GM12801 (cell line): ENCODE data around the gene FAM228A.

Source experiments
- CTCF ChIP-seq: IDR thresholded peaks from one replicate; pipeline ENCODE4 v1.5.1; 2011; ENCODE audit warnings: control low read depth; ENCODE audit not compliant: insufficient read length; ENCODE audit errors: extremely low read depth

FAM228A gene

DNA sequence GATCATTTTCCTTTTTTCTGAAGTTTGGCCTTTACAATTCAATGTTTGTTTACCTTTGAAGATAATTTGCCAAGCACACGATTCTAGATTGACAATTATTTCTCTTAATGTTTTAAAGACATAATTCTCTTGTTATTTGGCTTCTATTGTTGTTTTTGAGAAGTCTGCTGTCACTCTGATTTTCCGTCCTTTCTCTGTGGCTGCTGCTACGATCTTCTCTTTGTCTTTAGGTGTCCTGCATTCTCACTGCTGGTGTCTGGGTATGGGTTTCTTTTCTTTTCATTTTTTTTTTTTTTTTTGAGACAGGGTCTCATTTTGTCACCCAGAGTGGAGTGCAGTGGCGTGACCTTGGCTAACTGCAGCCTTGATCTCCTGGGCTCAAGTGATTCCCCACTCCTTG lies 15.1 kb upstream of the FAM228A start:
- TF ChIP-seq CTCF, result no peak

GRCh38 chr2:24160761-24161160 lies 14.1 kb upstream of the FAM228A start:
- TF ChIP-seq CTCF, result no peak

DNA sequence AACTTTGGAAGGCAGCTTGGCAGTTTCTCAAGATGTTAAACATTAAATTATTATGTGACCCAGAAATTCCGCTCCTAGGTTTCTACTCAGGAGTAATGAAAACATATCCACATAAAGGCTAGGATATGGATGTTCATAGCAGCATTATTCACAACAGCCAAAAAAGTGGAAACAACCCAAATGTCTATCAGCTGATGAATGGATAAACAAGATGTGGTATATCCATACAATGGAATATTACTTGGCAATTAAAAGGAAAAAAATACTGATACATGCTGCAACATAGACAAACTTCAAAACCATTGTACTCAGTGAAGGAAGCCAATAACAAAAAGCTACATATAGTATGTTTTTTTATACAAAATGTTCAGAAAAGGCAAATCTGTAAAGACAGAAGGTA lies 12.4 kb upstream of the FAM228A start:
- no peak for TF ChIP-seq CTCF

- TF ChIP-seq CTCF, result no peak
Observed at GRCh38 chr2:24163186-24163585, 11.7 kb upstream of the FAM228A start.

DNA sequence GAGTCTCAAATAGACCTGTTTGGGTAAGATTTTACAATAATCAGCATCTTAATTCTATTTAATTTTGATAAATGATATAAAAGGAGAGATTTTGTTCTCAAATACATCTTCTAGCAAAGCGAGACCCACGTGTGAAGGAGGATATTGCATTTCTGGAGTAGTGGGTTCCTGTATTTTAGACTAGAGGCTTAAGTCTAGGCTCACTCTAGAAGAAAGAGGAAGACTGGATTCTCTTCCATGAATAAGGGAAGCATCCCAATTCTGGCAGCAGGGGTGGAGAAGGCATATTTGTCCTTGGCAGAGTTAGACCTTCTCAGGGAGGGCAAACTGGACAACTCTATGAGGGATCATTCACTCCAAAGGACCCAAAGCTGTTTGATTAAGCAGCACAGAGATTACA lies 11.3 kb upstream of the FAM228A start:
- TF ChIP-seq CTCF, result no peak

DNA sequence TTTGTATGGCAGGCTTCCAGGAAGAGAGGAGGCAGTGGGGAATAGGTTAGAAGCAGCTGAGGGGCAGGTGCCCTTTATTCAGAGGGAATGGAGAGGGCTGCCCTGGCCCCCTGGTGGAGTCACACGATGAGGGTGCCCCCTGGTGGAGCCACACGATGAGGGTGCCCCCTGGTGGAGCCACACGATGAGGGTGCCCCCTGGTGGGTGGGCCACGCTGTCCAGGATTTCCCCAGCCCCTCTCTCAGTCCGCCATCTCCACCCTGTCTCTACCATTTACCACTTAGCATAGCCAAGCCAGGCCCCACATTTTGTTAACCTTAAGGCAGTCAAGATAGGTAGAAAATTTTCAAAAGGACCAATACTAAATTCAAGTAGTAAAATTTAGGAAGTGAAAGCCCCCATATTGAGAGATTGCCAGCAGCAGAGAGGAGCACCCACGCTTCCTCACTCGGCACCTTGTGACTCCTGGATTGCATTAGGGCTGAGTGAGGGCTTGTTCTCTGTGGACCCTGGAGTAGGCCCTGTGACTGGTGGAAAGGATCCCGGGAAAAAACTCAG lies 10.4 kb upstream of the FAM228A start:
- TF ChIP-seq CTCF, result no peak

DNA sequence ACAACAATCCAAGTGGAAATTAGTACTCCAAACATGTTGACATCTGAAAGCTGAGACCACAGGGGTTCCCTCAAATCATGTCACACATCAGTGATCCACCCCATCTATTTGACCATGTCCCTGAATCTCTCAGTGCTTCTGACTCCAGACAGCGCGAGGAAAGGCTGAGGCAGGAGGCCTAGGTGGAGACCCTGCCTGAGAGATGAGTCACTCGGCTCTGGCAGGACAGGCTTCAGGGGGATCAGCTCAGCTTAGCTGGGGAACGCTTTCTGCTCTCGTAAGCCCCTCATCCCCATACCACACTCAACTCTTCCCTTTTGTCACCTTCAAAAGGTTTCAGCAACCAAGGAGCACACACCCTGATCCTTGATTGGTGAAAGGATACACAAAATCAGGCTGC lies 5.8 kb upstream of the FAM228A start:
- no peak for TF ChIP-seq CTCF
